Neuronal stem cell (in vitro differentiated cells): Measurements from ENCODE around the gene CACNA1C.

ENCODE experiments used
- DNase-seq: peaks from one replicate; pipeline ENCODE4 v3.0.0-alpha.2; 2013; ENCODE audit warnings: low spot score
- H2AFZ ChIP-seq: one replicate; pipeline ENCODE4 v1.6.1; 2013; ENCODE audit warnings: mild to moderate bottlenecking, low read length, inconsistent platforms
- H2AK5ac ChIP-seq: 2 replicates; pipeline ENCODE4 v1.6.1; 2013; ENCODE audit warnings: low read depth, mild to moderate bottlenecking, inconsistent platforms, low read length, moderate library complexity, mixed read lengths
- H2BK120ac ChIP-seq: 2 replicates; pipeline ENCODE4 v1.6.1; 2013; ENCODE audit warnings: low read depth, mild to moderate bottlenecking, inconsistent platforms, low read length, moderate library complexity, mixed read lengths
- H2BK12ac ChIP-seq: one replicate; pipeline ENCODE4 v1.6.1; 2013; ENCODE audit warnings: low read length, inconsistent platforms
- H2BK15ac ChIP-seq: 2 replicates; pipeline ENCODE4 v1.6.1; 2013; ENCODE audit warnings: mild to moderate bottlenecking, low read length, inconsistent platforms, mixed read lengths
- H2BK5ac ChIP-seq: one replicate; pipeline ENCODE4 v1.6.1; 2013; ENCODE audit warnings: inconsistent platforms, mild to moderate bottlenecking, low read length, moderate library complexity
- H3K14ac ChIP-seq: one replicate; pipeline ENCODE4 v1.6.1; 2013; ENCODE audit warnings: low read length, inconsistent platforms
- H3K18ac ChIP-seq: 2 replicates; pipeline ENCODE4 v1.6.1; 2013; ENCODE audit warnings: low read length, inconsistent platforms
- H3K23ac ChIP-seq: 2 replicates; pipeline ENCODE4 v1.6.1; 2013; ENCODE audit warnings: low read depth, mild to moderate bottlenecking, mixed read lengths, low read length, inconsistent platforms; ENCODE audit not compliant: poor library complexity
- H3K27ac ChIP-seq: replicated peaks from 3 replicates; pipeline ENCODE4 v1.5.1; 2013; ENCODE audit warnings: low read length, inconsistent platforms
- H3K27me3 ChIP-seq, 3 experiments: 2 replicates each; pipeline ENCODE4 v1.6.1; 2013; ENCODE audit warnings: low read length in 3 of 3, mild to moderate bottlenecking in 2 of 3, inconsistent platforms in 1 of 3, low read depth in 1 of 3, mixed read lengths in 1 of 3, moderate library complexity in 1 of 3; ENCODE audit not compliant: control insufficient read depth in 3 of 3, insufficient read depth in 3 of 3
- H3K36me3 ChIP-seq, 2 donors: replicated peaks in 1 of 2; 2 replicates each; pipeline ENCODE4 v1.6.1; 2013; ENCODE audit warnings: low read length in 2 of 2; ENCODE audit not compliant: control insufficient read depth in 2 of 2, insufficient read depth in 2 of 2
- H3K4ac ChIP-seq: 2 replicates; pipeline ENCODE4 v1.6.1; 2013; ENCODE audit warnings: inconsistent platforms, mild to moderate bottlenecking, low read length, moderate library complexity
- H3K4me1 ChIP-seq, 2 donors: 1 replicate in 1 of 2; 2 replicates in 1 of 2; pipeline ENCODE4 v1.6.1; 2013; ENCODE audit warnings: low read length in 2 of 2, low read depth in 1 of 2; ENCODE audit not compliant: control insufficient read depth in 2 of 2, insufficient read depth in 1 of 2
- H3K4me2 ChIP-seq: one replicate; pipeline ENCODE4 v1.6.1; 2013; ENCODE audit warnings: mild to moderate bottlenecking, low read length, inconsistent platforms; ENCODE audit not compliant: insufficient read depth, poor library complexity, severe bottlenecking
- H3K4me3 ChIP-seq, 2 donors: 2 replicates each; pipeline ENCODE4 v1.5.1; 2013; ENCODE audit warnings: low read length in 2 of 2, mild to moderate bottlenecking in 2 of 2, inconsistent platforms in 1 of 2, moderate library complexity in 1 of 2
- H3K79me1 ChIP-seq: one replicate; pipeline ENCODE4 v1.6.1; 2013; ENCODE audit warnings: low read depth, mild to moderate bottlenecking, inconsistent platforms, low read length, moderate library complexity
- H3K9ac ChIP-seq: one replicate; pipeline ENCODE4 v1.6.1; 2013; ENCODE audit warnings: mild to moderate bottlenecking, low read depth, low read length, inconsistent platforms; ENCODE audit not compliant: poor library complexity
- H3K9me3 ChIP-seq, 2 donors: replicated peaks in 1 of 2; 2 replicates each; pipeline versions ENCODE3 to v1.6.1; 2013; ENCODE audit warnings: low read length in 2 of 2, mild to moderate bottlenecking in 2 of 2, inconsistent platforms in 1 of 2, low read depth in 1 of 2, mixed read lengths in 1 of 2, moderate library complexity in 1 of 2; ENCODE audit not compliant: control insufficient read depth in 2 of 2, insufficient read depth in 1 of 2
- H4K8ac ChIP-seq: one replicate; pipeline ENCODE4 v1.6.1; 2013; ENCODE audit warnings: low read depth, mild to moderate bottlenecking, inconsistent platforms, low read length, moderate library complexity
- H4K91ac ChIP-seq: one replicate; pipeline ENCODE4 v1.6.1; 2013; ENCODE audit warnings: low read length, low read depth, mild to moderate bottlenecking, inconsistent platforms; ENCODE audit not compliant: poor library complexity
- WGBS, 2 donors: extraction: QIAGEN DNeasy Blood & Tissue Kit; methylation state at CpG; one replicate each; pipeline ENCODE4 v1.1.7; 2013; ENCODE audit warnings: missing lambda C conversion rate in 2 of 2, mixed read lengths in 1 of 2; ENCODE audit not compliant: insufficient read length in 2 of 2, insufficient replicate concordance in 1 of 2; ENCODE audit errors: extremely low coverage in 2 of 2; 5-methylcytosine and 5-hydroxymethylcytosine counted together

CACNA1C gene

DNA sequence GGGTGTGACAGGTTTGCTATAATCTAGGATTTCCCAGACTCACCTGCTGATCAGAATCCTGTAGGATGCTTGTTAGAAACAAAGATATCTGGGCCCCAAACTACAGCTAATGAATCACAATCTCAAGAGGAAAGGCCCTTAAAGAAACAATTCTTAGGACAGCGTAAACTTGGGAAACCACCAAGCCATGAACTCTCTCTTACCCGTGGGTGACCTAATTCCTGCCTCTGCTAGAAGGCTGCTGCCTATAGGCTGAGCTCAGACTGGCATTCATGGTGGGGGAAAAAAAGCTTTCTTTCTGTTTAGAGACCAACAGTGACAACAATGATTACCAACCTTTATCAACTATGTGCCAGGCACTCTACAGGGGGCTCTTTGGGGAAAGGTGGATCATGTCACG lies 528.0 kb downstream of the CACNA1C start:
- Histone ChIP-seq H2BK12ac (no peak overlapping the region), H3K23ac (no peak overlapping the region), H3K4me2 (no peak overlapping the region), H2AFZ (no peak overlapping the region), H2BK120ac (no peak overlapping the region), H3K9ac (no peak overlapping the region), H3K27ac (no peak overlapping the region), H3K4ac (no peak overlapping the region), H3K14ac (no peak overlapping the region), H2BK5ac (no peak overlapping the region), H3K4me3 (no peak overlapping the region), H3K36me3 (no peaks in the 10 kb centered on the region), H3K79me1 (no peaks in the 10 kb centered on the region), H4K8ac (no peak overlapping the region), H3K9me3 (no peaks in the 10 kb centered on the region), H2BK15ac (no peak overlapping the region), H3K4me1 (peaks cover 0 to 1% of the 10 kb centered on the region in 2 donors), H2AK5ac (no peak overlapping the region), H4K91ac (no peak overlapping the region), H3K18ac (no peak overlapping the region), H3K27me3 (peaks cover 0 to 46% (median 10%) of the 10 kb centered on the region in 3 experiments)
- WGBS, 2 donors: no CpG with 5 or more reads among the region's 3 CpGs
- DNase-seq: no peak

DNA sequence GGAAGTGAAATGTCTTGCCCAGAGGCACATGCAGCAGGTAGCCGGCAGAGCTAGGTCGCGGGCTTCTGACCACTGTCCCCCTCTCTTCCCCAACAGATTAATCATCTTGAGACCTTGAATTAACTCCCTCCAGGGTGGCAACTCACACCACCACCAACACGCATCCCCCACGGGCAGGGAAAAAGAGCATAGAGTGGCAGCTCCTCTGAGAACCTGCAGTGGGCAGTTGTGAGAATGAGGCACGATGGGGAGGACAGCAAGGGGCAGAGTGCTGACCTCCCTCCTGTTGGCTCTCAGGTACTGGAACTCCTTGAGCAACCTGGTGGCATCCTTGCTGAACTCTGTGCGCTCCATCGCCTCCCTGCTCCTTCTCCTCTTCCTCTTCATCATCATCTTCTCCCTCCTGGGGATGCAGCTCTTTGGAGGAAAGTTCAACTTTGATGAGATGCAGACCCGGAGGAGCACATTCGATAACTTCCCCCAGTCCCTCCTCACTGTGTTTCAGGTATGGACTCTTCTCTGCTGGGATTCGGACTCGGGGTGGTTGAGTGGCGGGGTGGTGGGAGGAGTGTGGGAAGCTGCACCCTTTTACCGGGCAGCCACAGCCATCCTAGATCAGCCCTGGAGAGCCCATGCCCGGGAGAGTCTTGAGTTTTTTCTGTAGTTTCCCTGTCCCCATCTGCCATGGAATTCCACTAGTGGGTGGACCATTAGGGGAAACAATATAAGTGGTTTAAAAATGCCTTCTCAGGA lies 528.7 kb downstream of the CACNA1C start:
- Histone ChIP-seq H3K79me1 (no peaks in the 10 kb centered on the region), H3K9me3 (no peaks in the 10 kb centered on the region), H3K36me3 (no peaks in the 10 kb centered on the region), H2BK12ac (no peak overlapping the region), H4K8ac (no peak overlapping the region), H3K27me3 (peaks cover 0 to 52% (median 10%) of the 10 kb centered on the region in 3 experiments), H3K4me3 (no peak overlapping the region), H3K23ac (no peak overlapping the region), H2BK15ac (no peak overlapping the region), H3K18ac (no peak overlapping the region), H3K4ac (no peak overlapping the region), H3K4me1 (peaks cover 0 to 3% of the 10 kb centered on the region in 2 donors), H3K9ac (no peak overlapping the region), H3K14ac (no peak overlapping the region), H2AK5ac (no peak overlapping the region), H4K91ac (no peak overlapping the region), H2AFZ (no peak overlapping the region), H2BK120ac (no peak overlapping the region), H3K27ac (no peak overlapping the region), H3K4me2 (no peak overlapping the region), H2BK5ac (no peak overlapping the region)
- DNase-seq: no peak
- WGBS, 2 donors: no CpG with 5 or more reads among the region's 15 CpGs

DNA sequence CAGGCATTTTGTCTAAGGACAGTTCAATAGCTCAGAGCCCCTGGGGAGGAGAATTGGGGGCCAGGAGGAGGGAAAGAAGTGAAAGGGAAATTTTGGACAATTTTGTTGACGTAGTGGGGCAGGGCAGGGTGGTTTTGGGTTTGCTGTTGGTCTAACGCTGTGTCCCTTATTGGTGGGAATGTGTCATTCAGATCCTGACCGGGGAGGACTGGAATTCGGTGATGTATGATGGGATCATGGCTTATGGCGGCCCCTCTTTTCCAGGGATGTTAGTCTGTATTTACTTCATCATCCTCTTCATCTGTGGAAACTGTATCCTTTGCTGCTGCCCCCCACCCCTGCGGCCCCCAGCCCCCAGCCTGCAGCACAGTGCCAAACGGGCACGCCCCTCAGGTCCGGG lies 529.8 kb downstream of the CACNA1C start:
- Histone ChIP-seq H2BK120ac (no peak overlapping the region), H2BK12ac (no peak overlapping the region), H3K9ac (peak overlapping the region; percentile 68), H3K4me2 (peak overlapping the region; percentile 65), H3K4ac (no peak overlapping the region), H3K79me1 (no peaks in the 10 kb centered on the region), H3K36me3 (no peaks in the 10 kb centered on the region), H2BK5ac (no peak overlapping the region), H3K27me3 (peaks cover 0 to 54% (median 10%) of the 10 kb centered on the region in 3 experiments), H3K9me3 (no peaks in the 10 kb centered on the region), H3K14ac (no peak overlapping the region), H2AFZ (peak overlapping the region; percentile 66), H3K23ac (no peak overlapping the region), H3K4me3 (peak overlapping the region in 1 of 2 donors; percentile 63), H3K18ac (no peak overlapping the region), H2AK5ac (no peak overlapping the region), H2BK15ac (no peak overlapping the region), H3K27ac (no peak overlapping the region), H3K4me1 (peaks cover 0 to 3% of the 10 kb centered on the region in 2 donors), H4K8ac (no peak overlapping the region), H4K91ac (no peak overlapping the region)
- no peak for DNase-seq
- WGBS, 2 donors: no CpG with 5 or more reads among the region's 9 CpGs

DNA sequence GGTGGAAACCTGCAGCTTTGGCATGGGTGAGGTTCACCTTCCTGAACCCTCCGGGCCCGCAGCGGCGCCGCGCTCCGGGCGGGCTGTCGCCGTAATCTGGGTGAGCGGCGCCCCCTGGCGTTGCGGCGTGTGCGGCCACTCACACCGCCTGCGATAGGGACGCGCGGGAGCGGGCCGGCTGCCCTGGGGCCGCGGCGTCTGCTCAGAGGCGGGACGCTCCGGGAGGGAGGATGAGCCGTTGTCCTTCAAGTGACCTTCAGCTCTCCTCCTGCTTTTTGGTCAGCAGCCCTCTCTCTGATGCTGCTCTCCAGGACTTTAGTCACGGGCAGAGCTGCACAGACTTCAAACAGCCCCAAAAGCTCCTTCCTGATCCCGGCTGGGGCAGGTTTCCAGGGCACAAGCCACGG lies 530.3 kb downstream of the CACNA1C start:
- peak; percentile 60 for DNase-seq
- Histone ChIP-seq H3K27me3 (peaks cover 0 to 54% (median 10%) of the 10 kb centered on the region in 3 experiments), H3K18ac (peak overlapping the region; percentile 33), H2BK5ac (no peak overlapping the region), H3K4ac (no peak overlapping the region), H3K4me1 (peaks cover 0 to 3% of the 10 kb centered on the region in 2 donors), H2BK12ac (no peak overlapping the region), H2AK5ac (no peak overlapping the region), H3K4me3 (peak overlapping the region in 1 of 2 donors; percentile 63), H3K27ac (no peak overlapping the region), H3K9me3 (no peaks in the 10 kb centered on the region), H4K8ac (no peak overlapping the region), H4K91ac (no peak overlapping the region), H3K14ac (no peak overlapping the region), H2BK120ac (no peak overlapping the region), H3K4me2 (peak overlapping the region; percentile 65), H3K9ac (peak overlapping the region; percentile 68), H2BK15ac (no peak overlapping the region), H3K23ac (no peak overlapping the region), H3K79me1 (no peaks in the 10 kb centered on the region), H3K36me3 (no peaks in the 10 kb centered on the region), H2AFZ (peak overlapping the region; percentile 66)
- WGBS, 2 donors: no CpG with 5 or more reads among the region's 33 CpGs
